ENCODE data around the gene SUPT7L.

SUPT7L gene

GRCh38 chr2:27652341-27652740 is 11.1 kb downstream of the SUPT7L start:
- TF ChIP-seq CTCF (IDR thresholded peaks at IDR 0.05) (no peak), ZFX (IDR thresholded peaks at IDR 0.05; ENCODE audit: borderline replicate concordance) (no peak)
- no peak overlapping the region for H3K27ac ChIP-seq

GRCh38 chr2:27651056-27651455 is 12.4 kb downstream of the SUPT7L start:
- H3K27ac ChIP-seq = no peak overlapping the region
- no peak for TF ChIP-seq CTCF (IDR thresholded peaks at IDR 0.05)
- no peak for TF ChIP-seq ZFX (IDR thresholded peaks at IDR 0.05; ENCODE audit: borderline replicate concordance)

GRCh38 chr2:27647737-27648136 is 15.7 kb downstream of the SUPT7L start:
- TF ChIP-seq ZFX (IDR thresholded peaks at IDR 0.05; ENCODE audit: borderline replicate concordance) = no peak
- no peak for TF ChIP-seq CTCF (IDR thresholded peaks at IDR 0.05)

GRCh38 chr2:27647289-27647688 is 16.1 kb downstream of the SUPT7L start:
- no peak overlapping the region for H3K27ac ChIP-seq
- TF ChIP-seq ZFX (IDR thresholded peaks at IDR 0.05; ENCODE audit: borderline replicate concordance) (no peak), CTCF (IDR thresholded peaks at IDR 0.05) (no peak)

More at GRCh38 chr2:27647737-27648136, 15.7 kb downstream of the SUPT7L start:
- H3K27ac ChIP-seq = no peak overlapping the region

GRCh38 chr2:27645197-27645596 is 18.2 kb downstream of the SUPT7L start:
- H3K27ac ChIP-seq = no peak overlapping the region

GRCh38 chr2:27640722-27641245 is 22.6 kb downstream of the SUPT7L start:
- TF ChIP-seq ZFX (IDR thresholded peaks at IDR 0.05; ENCODE audit: borderline replicate concordance) (no peak), CTCF (IDR thresholded peaks at IDR 0.05) (no peak)
- H3K27ac ChIP-seq = no peak overlapping the region

More at GRCh38 chr2:27645197-27645596, 18.2 kb downstream of the SUPT7L start:
- TF ChIP-seq CTCF (IDR thresholded peaks at IDR 0.05) (no peak), ZFX (IDR thresholded peaks at IDR 0.05; ENCODE audit: borderline replicate concordance) (no peak)

- no peak for TF ChIP-seq CTCF (IDR thresholded peaks at IDR 0.05)
- TF ChIP-seq ZFX (IDR thresholded peaks at IDR 0.05; ENCODE audit: borderline replicate concordance) = no peak
- no peak overlapping the region for H3K27ac ChIP-seq
Measured at GRCh38 chr2:27638709-27639108, 24.7 kb downstream of the SUPT7L start.
